Smooth muscle cell (in vitro differentiated cells): ENCODE results near the gene TNXB. TPM values are rescaled to one million over a fixed set of nuclear protein-coding genes. Genes with fewer than 3 reads are reported as not detected.
A peak's percentile ranks its signal among the peaks of the same experiment; 100 is the strongest.

Experiments used
- DNase-seq: peaks from one replicate; lab custom pipeline; 2025; ENCODE audit not compliant: unreplicated experiment; lab: John Stamatoyannopoulos, UW
- H2AFZ ChIP-seq: fragments of 200-600 bp; sonication (generic); 2 replicates; pipeline ENCODE4 v1.6.0; 2016; ENCODE audit warnings: antibody characterized with exemption, low read depth, mild to moderate bottlenecking
- H3F3A ChIP-seq: fragments of 200-600 bp; sonication (generic); 2 replicates; pipeline ENCODE4 v1.6.0; 2017; ENCODE audit warnings: antibody characterized with exemption, low read depth
- H3K27ac ChIP-seq: fragments of 200-600 bp; sonication (generic); 2 replicates; pipeline ENCODE4 v1.5.1; 2016; ENCODE audit warnings: low read depth, mild to moderate bottlenecking
- H3K27me3 ChIP-seq: fragments of 200-600 bp; sonication (generic); 2 replicates; pipeline ENCODE4 v1.6.1; 2016; ENCODE audit warnings: low read depth, mild to moderate bottlenecking
- H3K36me3 ChIP-seq: fragments of 200-600 bp; sonication (generic); 2 replicates; pipeline ENCODE4 v1.5.1; 2016; ENCODE audit warnings: low read depth
- H3K4me1 ChIP-seq: fragments of 200-600 bp; sonication (generic); 2 replicates; pipeline ENCODE4 v1.5.1; 2016; ENCODE audit warnings: low read depth
- H3K4me2 ChIP-seq: fragments of 200-600 bp; sonication (generic); 2 replicates; pipeline ENCODE4 v1.6.0; 2016; ENCODE audit warnings: mild to moderate bottlenecking
- H3K4me3 ChIP-seq: fragments of 200-600 bp; sonication (generic); 2 replicates; pipeline ENCODE4 v1.5.1; 2016; ENCODE audit warnings: mild to moderate bottlenecking
- H3K79me2 ChIP-seq: fragments of 200-600 bp; sonication (generic); 2 replicates; pipeline ENCODE4 v1.6.0; 2016; ENCODE audit warnings: low read depth, mild to moderate bottlenecking
- H3K9ac ChIP-seq: fragments of 200-600 bp; sonication (generic); 2 replicates; pipeline ENCODE4 v1.6.0; 2016; ENCODE audit warnings: low read depth
- H3K9me3 ChIP-seq: fragments of 200-600 bp; sonication (generic); replicated peaks from 2 replicates; pipeline ENCODE4 v1.5.1; 2016; ENCODE audit warnings: low read depth
- H4K20me1 ChIP-seq: fragments of 200-600 bp; sonication (generic); 2 replicates; pipeline ENCODE4 v1.6.0; 2016; ENCODE audit warnings: low read depth
- CTCF ChIP-seq: fragments of 200-600 bp; sonication (generic); IDR thresholded peaks from 2 replicates; pipeline ENCODE4 v1.5.1; 2017; ENCODE audit warnings: borderline replicate concordance, mild to moderate bottlenecking, antibody characterized with exemption; ENCODE audit not compliant: insufficient read depth, poor library complexity, severe bottlenecking
- WGBS: methylation state at CpG from one replicate; pipeline ENCODE4 v1.1.7; 2016; ENCODE audit warnings: low lambda C conversion rate; 5-methylcytosine and 5-hydroxymethylcytosine counted together
- polyA plus RNA-seq: library from polyadenylated mRNA; unstranded; fragments of >200 nt; fragmentation: Nextera tagmentation; extraction: Ambion mirVana; gene quantifications from 2 replicates; pipeline ENCODE4 v1.2.1, GENCODE V29; 2016
- total RNA-seq: library from RNA; depleted of rRNA; stranded (reverse); fragments of >200 nt; gene quantifications from 2 replicates; pipeline ENCODE4 v1.2.3, GENCODE V29; 2014

Gene TNXB
- total and polyA plus RNA-seq, 2 experiments from 2014 or later = 1.1 TPM

- Histone ChIP-seq H4K20me1 (no peaks in the 10 kb centered on the region), H2AFZ (no peak overlapping the region), H3K4me3 (no peak overlapping the region), H3K9ac (no peak overlapping the region), H3K9me3 (no peaks in the 10 kb centered on the region), H3F3A (no peaks in the 10 kb centered on the region), H3K4me2 (no peak overlapping the region), H3K4me1 (no peaks in the 10 kb centered on the region), H3K79me2 (no peaks in the 10 kb centered on the region), H3K27me3 (no peaks in the 10 kb centered on the region), H3K27ac (no peak overlapping the region), H3K36me3 (no peaks in the 10 kb centered on the region)
- no peak for TF ChIP-seq CTCF
- DNase-seq = no peak
- 59% methylated on average over 5 of the region's 5 CpGs for WGBS
These were observed 30.5 kb upstream of the TNXB start for GRCh38 chr6:32139590-32139989.

- Histone ChIP-seq H3K36me3 (no peaks in the 10 kb centered on the region), H3K27me3 (no peaks in the 10 kb centered on the region), H3K4me3 (no peak overlapping the region), H2AFZ (no peak overlapping the region), H3F3A (no peaks in the 10 kb centered on the region), H3K4me2 (no peak overlapping the region), H3K9me3 (no peaks in the 10 kb centered on the region), H4K20me1 (no peaks in the 10 kb centered on the region), H3K9ac (no peak overlapping the region), H3K4me1 (no peaks in the 10 kb centered on the region), H3K79me2 (no peaks in the 10 kb centered on the region), H3K27ac (no peak overlapping the region)
- DNase-seq = no peak
- no peak for TF ChIP-seq CTCF
These were observed 28.3 kb upstream of the TNXB start for GRCh38 chr6:32137454-32137853.

GRCh38 chr6:32133786-32134185 is 24.6 kb upstream of the TNXB start:
- no peak for TF ChIP-seq CTCF

GRCh38 chr6:32132110-32132509 is 23.0 kb upstream of the TNXB start:
- Histone ChIP-seq H3K36me3 (no peaks in the 10 kb centered on the region), H3K79me2 (peaks cover 12% of the 10 kb centered on the region), H3K4me3 (no peak overlapping the region), H3K27ac (peak overlapping the region; percentile 11), H3F3A (peaks cover 4% of the 10 kb centered on the region), H3K27me3 (no peaks in the 10 kb centered on the region), H2AFZ (no peak overlapping the region), H3K4me2 (no peak overlapping the region), H4K20me1 (no peaks in the 10 kb centered on the region), H3K4me1 (peaks cover 15% of the 10 kb centered on the region), H3K9me3 (no peaks in the 10 kb centered on the region), H3K9ac (no peak overlapping the region)
- no peak for TF ChIP-seq CTCF
- no peak for DNase-seq

More at GRCh38 chr6:32133786-32134185, 24.6 kb upstream of the TNXB start:
- H3K27ac ChIP-seq = no peak overlapping the region
- 59% methylated on average over 4 of the region's 4 CpGs for WGBS
- H3K27me3 ChIP-seq = no peaks in the 10 kb centered on the region
- DNase-seq = no peak
- peaks cover 4% of the 10 kb centered on the region for H3F3A ChIP-seq
- H3K4me1 ChIP-seq = peaks cover 8% of the 10 kb centered on the region
- H4K20me1 ChIP-seq = no peaks in the 10 kb centered on the region
- H3K36me3 ChIP-seq = no peaks in the 10 kb centered on the region
- H3K9me3 ChIP-seq = no peaks in the 10 kb centered on the region
- no peak overlapping the region for H3K9ac ChIP-seq
- no peak overlapping the region for H3K4me3 ChIP-seq
- H3K4me2 ChIP-seq = no peak overlapping the region
- peaks cover 8% of the 10 kb centered on the region for H3K79me2 ChIP-seq
- H2AFZ ChIP-seq = no peak overlapping the region
